HepG2 (cell line): ENCODE results near the gene ATRAID. TPM values are rescaled to one million over a fixed set of nuclear protein-coding genes. Genes with fewer than 3 reads are reported as not detected.
A peak's percentile ranks its signal among the peaks of the same experiment; 100 is the strongest.

Source experiments
- BCL6 ChIP-seq: IDR thresholded peaks from 2 replicates; pipeline ENCODE4 v1.6.1; 2016; ENCODE audit warnings: missing genetic modification reagents, missing compliant biosample characterization
- CAMTA2 ChIP-seq: sonication (generic); formaldehyde crosslinking; IDR thresholded peaks from 2 replicates; pipeline ENCODE4 v1.4.0; 2020; ENCODE audit warnings: mild to moderate bottlenecking, missing genetic modification reagents, borderline replicate concordance
- CERS6 ChIP-seq: sonication (generic); formaldehyde crosslinking; IDR thresholded peaks from 2 replicates; pipeline ENCODE4 v1.5.0; 2020; ENCODE audit warnings: missing genetic modification reagents
- MXD3 ChIP-seq: IDR thresholded peaks from 2 replicates; pipeline ENCODE4 v1.6.1; 2016; ENCODE audit warnings: mild to moderate bottlenecking, missing biosample characterization, missing genetic modification reagents
- PLRG1 ChIP-seq: fragments of 450-650 bp; conservative IDR thresholded peaks from 2 replicates; pipeline ENCODE4 v1.6.1; 2016
- POGZ ChIP-seq: sonication (generic); formaldehyde crosslinking; IDR thresholded peaks from 2 replicates; pipeline ENCODE4 v1.4.0; 2020; ENCODE audit warnings: mild to moderate bottlenecking, missing genetic modification reagents
- SNAPC2 ChIP-seq: sonication (generic); formaldehyde crosslinking; IDR thresholded peaks from 2 replicates; pipeline ENCODE4 v1.8.1; 2022; ENCODE audit warnings: mild to moderate bottlenecking, missing genetic modification reagents
- TARDBP ChIP-seq: sonication (generic); formaldehyde crosslinking; IDR thresholded peaks from 2 replicates; pipeline ENCODE4 v1.8.0; 2022; ENCODE audit warnings: mild to moderate bottlenecking, missing genetic modification reagents
- TFAP4 ChIP-seq: sonication (generic); IDR thresholded peaks from 2 replicates; pipeline ENCODE4 v1.6.1; 2016; ENCODE audit warnings: low read depth, borderline replicate concordance
- TOPORS ChIP-seq: sonication (generic); formaldehyde crosslinking; IDR thresholded peaks from 2 replicates; pipeline ENCODE4 v1.8.0; 2023; ENCODE audit warnings: mild to moderate bottlenecking, missing genetic modification reagents
- ZNF318 ChIP-seq: sonication (generic); formaldehyde crosslinking; IDR thresholded peaks from 2 replicates; pipeline ENCODE4 v1.4.0; 2020; ENCODE audit warnings: mild to moderate bottlenecking, missing genetic modification reagents
- ZNF574 ChIP-seq: sonication (generic); formaldehyde crosslinking; IDR thresholded peaks from 2 replicates; pipeline ENCODE4 v1.4.0; 2020; ENCODE audit warnings: missing genetic modification reagents
- polyA plus RNA-seq, 8 experiments: library from polyadenylated mRNA; depleted of rRNA in 3 of 8; stranded (reverse) in 7 of 8; unstranded in 1 of 8; fragments of >200 nt; fragmentation: Illumina TruSeq in 4 of 8; extraction: Trizol in 4 of 8; gene quantifications; 2 replicates each; pipeline versions ENCODE4 v1.2.1 to v1.2.3, GENCODE V29; 2011 to 2016; ENCODE audit warnings: low read depth in 4 of 8, missing spikeins in 1 of 8, mixed read lengths in 1 of 8; ENCODE audit not compliant: insufficient read depth in 1 of 8
- total RNA-seq, 5 experiments: library from RNA; depleted of rRNA; stranded (reverse); fragments of >200 nt; fragmentation: Illumina TruSeq; extraction: Trizol; gene quantifications; 2 replicates each; pipeline ENCODE4 v1.2.3, GENCODE V29; 2016; ENCODE audit warnings: low read depth in 1 of 5
- TF ChIP-seq, protein P1 (sequence below): sonication (generic); formaldehyde crosslinking; IDR thresholded peaks from 2 replicates; pipeline ENCODE4 v1.4.0; 2020; ENCODE audit warnings: missing genetic modification reagents

The ATRAID gene
- total and polyA plus RNA-seq, 2 of the 13 experiments (the other 11 are each of a cell fraction or from before 2014, with no cell fraction given), result 207 to 382 TPM

- TF ChIP-seq ZNF318 (CRISPR knock-in tag) (no peak), TARDBP (CRISPR knock-in tag) (0 out of 2 replicates have a peak, but pooled peaks have one; percentile 32), MXD3 (CRISPR knock-in tag) (peak; percentile 86), BCL6 (CRISPR knock-in tag) (peak; percentile 57), POGZ (CRISPR knock-in tag) (peak; percentile 54; the same call in 1 of the 2 replicates), PLRG1 (no peak), ZNF574 (CRISPR knock-in tag) (peak; percentile 76), TOPORS (CRISPR knock-in tag) (no peak), CAMTA2 (CRISPR knock-in tag) (0 out of 2 replicates have a peak, but pooled peaks have one; percentile 55), SNAPC2 (CRISPR knock-in tag) (no peak), TFAP4 (no peak), CERS6 (CRISPR knock-in tag) (no peak)
- TF ChIP-seq, protein P1, sequence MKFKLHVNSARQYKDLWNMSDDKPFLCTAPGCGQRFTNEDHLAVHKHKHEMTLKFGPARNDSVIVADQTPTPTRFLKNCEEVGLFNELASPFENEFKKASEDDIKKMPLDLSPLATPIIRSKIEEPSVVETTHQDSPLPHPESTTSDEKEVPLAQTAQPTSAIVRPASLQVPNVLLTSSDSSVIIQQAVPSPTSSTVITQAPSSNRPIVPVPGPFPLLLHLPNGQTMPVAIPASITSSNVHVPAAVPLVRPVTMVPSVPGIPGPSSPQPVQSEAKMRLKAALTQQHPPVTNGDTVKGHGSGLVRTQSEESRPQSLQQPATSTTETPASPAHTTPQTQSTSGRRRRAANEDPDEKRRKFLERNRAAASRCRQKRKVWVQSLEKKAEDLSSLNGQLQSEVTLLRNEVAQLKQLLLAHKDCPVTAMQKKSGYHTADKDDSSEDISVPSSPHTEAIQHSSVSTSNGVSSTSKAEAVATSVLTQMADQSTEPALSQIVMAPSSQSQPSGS (CRISPR knock-in tag), result peak; percentile 78
These were observed 53.1 kb downstream of the ATRAID start (continued) for GRCh38 chr2:27264753-27265535.
